ENCODE data around the gene ZNF792.
"Not testable (repeated sequence)": the region's sequence is repeated elsewhere in the genome, so short reads cannot be mapped to it uniquely, and the experiment has no call there.

The ZNF792 gene

DNA sequence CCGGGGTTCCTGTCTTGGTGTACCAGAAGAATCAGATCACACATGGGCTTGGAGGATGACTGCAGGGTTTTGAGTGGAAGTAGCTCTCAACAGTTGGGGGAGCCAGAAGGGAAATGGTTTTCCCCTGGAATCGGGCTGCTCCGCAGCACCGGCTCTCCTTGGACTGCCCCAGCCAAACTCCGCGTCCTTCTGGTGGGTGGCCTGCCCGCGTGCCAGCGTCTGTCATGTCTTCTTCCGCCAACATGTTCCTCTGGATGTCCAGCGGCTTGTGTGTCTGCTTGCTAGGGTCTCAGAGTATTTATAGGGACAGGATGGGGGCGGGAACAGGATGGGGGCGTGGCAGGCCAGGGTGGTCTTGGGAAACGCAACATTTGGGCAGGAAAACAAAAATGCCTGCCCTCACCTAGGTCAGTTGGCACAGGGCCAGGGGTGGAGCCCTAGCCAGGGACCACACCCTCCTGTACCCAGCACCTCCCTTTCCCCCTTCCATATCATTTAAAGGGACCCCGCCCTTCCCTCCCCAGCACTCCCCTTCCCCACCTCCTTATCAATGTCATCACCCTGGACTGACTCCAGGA, 38.7 kb downstream of the ZNF792 start:
- DNase-seq (ENCODE audit: low spot score) = no peak

DNA sequence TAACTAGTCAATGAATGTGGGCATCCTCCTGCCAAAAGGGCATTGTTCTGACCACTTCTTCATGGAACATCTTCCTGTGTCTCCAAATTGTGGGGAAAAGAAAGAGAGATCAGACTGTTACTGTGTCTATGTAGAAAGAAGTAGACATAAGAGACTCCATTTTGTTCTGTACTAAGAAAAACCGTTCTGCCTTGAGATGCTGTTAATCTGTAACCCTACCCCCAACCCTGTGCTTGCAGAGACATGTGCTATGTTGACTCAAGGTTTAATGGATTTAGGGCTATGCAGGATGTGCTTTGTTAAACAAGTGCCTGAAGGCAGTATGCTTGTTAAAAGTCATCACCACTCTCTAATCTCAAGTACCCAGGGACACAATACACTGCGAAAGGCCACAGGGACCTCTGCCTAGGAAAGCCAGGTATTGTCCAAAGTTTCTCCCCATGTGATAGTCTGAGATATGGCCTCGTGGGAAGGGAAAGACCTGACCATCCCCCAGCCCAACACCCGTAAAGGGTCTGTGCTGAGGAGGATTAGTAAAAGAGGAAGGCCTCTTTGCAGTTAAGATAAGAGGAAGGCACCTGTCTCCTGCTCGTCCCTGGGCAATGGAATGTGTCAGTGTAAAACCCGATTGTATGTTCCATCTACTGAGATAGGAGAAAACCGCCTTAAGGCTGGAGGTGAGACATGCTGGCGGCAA, 43.8 kb downstream of the ZNF792 start:
- not testable (repeated sequence) for DNase-seq (ENCODE audit: low spot score)

DNA sequence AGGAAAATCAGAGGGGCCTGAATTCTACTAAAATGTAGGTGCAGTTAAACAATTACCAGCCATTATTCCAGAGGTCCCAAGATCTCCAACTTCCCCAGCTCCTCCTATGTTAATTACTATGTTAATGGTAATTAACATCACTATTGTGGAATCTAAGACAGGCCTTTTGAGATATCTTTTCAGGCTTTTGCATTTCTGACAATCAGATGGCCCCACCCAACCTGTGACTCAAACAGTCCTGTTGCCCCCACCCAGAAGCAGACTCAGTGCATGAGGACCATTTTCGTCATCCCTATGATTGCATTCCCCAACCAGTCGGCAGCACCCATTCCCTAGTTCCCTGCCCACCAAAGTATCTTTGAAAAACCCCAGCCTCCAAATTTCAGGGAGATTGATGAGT, 45.8 kb downstream of the ZNF792 start:
- DNase-seq (ENCODE audit: low spot score) = no peak

DNA sequence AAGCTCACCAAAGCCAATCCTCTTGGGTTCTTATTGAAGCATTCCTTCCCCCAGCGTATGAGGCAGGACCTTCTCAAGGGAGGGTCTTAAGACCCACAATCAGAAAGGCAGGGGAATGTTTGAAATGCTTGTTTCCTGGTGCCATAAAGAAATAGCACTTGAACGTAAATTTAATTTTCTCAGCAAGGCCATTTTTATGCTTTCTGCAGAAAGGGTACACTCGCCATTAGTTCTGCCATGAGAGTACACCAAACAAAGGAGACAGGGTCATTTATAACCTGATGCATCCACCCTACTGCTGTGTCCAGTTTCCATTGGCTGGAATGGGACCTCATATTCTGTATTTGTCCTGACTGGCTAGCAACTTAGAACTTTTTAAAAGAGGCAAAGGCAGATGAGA, 46.9 kb downstream of the ZNF792 start:
- not testable (repeated sequence) for DNase-seq (ENCODE audit: low spot score)

DNA sequence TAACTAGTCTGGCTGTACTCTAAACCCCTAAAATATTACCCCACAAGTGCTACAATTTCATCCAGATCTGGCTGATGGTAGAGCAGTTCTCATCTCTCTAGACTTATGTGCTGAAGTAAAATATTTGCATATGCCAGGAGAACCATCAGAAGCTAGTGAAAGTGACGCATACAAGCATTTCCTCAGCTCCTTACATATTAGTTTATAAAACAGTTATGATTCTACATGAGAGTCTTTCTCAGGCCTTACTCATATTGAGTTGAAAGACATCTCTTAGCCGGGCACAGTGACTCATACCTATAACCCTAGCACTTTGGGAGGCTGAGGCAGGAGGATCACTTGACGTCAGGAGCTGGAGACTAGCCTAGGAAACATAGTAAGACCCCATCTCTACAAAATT, 53.3 kb downstream of the ZNF792 start:
- no peak for DNase-seq (ENCODE audit: low spot score)
